NCI-H82 treated with DMSO at 0.1 percent for 48 hours (cell line): ENCODE measurements around the gene FSTL5.
A peak's percentile ranks its signal among the peaks of the same experiment; 100 is the strongest.

Experiments used
- DNase-seq: peaks from one replicate; lab custom pipeline; 2025; ENCODE audit not compliant: unreplicated experiment; lab: John Stamatoyannopoulos, UW

The FSTL5 gene

DNA sequence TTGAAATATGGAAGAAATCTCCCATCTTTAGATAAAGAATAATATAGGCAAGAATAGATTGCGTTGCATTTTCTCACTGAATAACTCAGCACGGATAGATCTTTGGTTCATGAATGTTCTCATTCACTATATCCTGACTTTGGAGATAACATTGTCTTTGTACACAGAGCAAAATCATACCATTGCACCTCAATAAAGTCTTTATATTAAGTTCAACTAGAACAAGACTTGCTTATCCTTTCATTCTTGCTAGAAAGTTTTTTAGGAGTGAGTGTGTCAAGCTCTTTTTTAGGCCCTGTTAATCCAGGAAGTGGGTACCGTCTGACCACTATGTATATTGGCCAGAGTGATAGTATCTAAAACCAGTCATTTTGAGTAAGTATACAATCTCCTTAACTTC is 658.7 kb downstream of the FSTL5 start:
- DNase-seq, result no peak

DNA sequence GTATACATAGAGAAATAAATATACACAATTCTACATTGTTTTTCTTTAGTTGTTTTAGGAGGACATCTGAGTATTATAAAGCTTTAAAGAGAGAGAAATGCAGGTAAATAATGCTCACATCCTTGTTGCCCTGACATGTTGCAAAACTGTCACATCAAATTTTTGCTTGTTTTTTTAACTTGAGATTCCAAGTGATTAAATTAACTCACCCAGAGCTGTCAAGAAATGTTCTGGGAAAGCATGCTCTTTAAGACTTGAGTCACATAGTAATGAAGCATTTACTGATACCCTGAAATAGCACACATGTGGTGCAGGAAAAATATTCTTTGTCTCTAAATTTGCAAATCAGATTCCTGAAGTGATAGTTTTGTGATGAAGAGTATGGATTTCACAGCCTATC is 665.6 kb downstream of the FSTL5 start:
- no peak for DNase-seq

DNA sequence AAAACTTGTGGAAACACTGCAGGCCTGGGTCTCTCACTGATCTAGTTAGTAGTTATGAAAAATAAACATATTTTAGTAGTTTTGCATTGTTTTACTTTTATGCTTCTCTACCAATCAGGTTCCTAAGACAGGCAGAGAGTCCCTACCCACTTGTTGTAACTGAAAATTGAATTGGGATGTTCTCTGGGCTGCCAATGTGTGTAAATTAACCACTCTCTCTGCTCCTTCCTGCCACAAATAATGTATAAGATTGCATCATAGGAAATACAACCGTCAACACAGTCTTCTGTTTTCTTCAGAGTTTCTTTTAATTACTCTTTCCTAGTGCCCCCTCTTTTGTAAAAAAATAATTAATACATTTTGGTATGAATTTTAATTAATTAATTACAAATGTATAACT is 677.3 kb downstream of the FSTL5 start:
- no peak for DNase-seq

DNA sequence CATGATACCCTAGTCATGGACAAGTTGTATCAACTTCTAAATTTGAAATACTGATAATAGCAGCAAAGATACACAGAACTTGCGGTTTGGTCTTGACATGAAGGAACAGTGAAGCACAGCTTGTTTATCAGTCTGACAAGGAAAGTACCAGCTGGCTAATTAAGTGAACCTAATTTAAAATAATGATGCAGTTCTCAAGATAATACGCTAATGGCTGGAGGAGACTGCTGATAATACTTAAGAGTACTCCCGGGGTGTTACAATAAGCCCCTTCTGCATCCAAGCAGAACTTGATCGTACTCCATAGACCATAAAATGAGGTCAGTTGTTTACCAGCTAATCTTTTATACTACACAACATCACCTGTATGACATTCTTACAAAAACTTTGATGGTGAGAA is 697.5 kb downstream of the FSTL5 start:
- peak; percentile 96 for DNase-seq

DNA sequence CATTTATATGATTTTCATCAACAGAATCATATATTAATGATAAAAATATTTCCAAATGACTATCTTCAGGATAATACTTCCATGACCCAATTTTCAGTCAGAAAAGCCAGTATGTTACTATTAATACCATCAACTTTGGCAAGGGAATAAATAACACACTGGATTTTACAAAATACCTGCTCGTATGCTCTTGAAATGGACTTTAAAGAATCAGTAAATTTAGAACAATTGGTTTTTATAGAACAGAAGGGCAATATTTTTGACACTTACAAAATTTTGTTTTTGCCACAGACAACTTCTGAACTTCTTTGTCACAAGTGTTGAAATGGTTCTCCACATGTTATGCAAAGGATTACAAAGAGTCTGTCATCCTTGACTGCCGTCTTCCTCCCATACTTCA is 700.4 kb downstream of the FSTL5 start:
- DNase-seq, result no peak

DNA sequence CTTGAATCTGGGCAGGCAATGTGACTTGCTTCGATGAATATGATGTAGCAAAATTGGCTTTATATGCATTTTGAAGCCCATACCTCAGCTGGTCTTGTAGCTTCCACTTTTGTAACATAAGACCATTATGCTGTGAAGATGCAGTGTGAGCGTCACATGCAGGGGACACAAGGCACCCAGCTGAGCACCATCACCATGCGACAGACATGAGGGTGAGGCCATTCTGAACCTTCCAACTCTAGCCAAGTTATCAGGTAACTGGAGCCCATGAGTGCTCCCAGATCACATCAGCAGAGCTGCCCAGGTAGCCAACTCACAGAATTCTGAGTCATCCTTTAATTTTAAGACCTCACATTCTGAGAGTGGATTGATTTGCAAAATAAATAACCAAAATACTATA is 705.9 kb downstream of the FSTL5 start:
- DNase-seq, result no peak

DNA sequence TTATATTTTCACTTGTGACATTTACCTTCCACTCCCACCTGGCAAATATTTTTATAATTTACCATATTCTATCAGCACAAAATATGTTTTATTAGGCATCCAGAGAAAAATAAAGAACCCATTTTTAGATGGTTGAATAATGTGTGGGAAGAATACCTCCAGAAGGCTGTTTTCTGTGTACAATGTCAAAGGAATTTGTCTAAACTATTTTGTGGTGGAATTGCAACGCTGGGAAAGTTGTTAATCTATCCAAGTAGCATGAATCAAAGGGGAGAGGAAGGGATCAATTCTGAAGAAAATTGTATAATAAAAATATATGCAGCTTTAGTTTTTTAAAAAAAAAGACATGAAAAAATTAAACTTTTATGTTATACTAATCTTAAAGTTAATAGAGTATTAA is 706.5 kb downstream of the FSTL5 start:
- DNase-seq, result no peak

DNA sequence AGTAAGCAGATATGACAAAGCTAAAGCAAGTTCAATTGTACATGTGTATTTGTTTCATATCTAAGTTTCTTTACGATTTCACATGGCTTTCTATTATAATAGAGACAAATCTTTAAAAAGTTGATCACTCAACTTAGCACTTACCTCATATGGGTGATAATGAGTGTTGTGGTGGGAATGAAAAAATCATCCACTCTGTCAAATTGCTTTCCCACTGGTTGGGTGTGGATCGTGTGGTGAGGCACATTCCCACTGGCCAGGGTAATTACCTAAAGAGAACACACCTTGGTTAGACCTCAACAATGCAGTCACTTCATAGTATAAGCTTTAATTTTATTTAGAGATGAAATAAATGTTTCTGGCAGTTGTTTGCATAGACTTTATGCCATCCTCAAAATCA is 708.9 kb downstream of the FSTL5 start:
- DNase-seq, result no peak

DNA sequence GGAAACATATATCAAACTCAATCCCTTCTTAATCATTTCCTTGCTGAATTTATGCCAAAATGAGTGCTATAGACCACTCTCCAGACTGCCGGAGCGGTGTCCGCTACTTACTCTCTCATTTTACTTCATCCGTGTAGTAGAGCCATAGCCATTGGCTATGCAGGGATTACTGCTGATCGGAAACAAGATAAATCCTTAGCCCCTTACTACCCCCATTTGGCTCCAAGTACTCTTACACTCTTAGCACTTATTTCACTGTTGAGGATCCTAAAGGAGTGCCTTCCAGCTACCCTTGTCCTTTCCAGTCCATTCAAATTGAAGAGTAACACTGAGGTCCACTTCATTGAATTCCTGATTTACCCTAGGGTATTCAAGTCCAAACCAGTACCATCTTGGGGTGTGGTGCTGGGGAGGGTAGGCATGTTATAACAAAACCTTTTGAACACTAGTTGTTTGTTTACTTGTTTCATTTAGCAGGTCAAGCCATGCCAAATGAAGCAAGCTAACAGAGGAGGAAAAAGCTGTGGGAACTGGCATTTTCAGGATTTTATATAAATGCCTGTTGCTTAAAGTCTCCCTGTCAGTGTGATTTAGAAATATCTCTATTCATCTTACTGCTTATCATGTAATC is 715.1 kb downstream of the FSTL5 start:
- no peak for DNase-seq

DNA sequence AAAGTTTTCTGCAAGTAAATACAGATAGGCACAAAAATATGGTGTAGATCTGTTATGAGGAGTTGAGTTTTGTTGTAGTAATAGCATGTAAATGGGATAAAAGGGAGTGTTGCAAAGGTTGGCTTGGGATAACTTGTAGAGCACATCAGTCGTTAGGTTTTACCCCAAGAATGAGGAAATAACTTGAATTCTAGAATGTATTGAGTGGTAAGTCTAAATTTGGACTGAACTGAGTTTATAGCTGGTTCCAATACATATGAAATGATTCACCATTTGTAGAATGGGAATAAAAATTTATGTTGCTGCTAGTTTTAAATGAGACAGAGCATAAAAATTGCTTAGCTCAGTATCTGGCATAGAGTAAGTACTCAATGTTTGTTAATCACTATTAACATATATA is 719.2 kb downstream of the FSTL5 start:
- no peak for DNase-seq

DNA sequence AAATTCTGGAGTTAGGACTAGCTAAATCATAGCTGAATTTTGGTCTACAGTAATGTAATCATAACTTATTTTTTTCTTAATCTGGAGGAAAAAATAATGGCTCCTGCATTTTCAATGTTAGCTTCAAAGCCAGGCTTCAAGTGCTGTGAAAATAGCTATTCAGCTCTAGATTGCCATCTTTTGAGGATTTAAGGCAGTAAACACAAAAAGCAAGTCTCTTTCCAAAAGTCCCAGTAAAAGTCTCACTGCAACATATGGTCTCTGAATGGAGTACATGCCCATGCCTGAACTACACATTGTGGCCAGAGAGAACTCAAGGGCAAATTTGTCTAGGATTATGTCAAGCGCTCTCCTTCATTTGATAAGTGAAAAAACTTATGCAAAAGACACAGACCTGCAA is 720.9 kb downstream of the FSTL5 start:
- DNase-seq, result no peak

DNA sequence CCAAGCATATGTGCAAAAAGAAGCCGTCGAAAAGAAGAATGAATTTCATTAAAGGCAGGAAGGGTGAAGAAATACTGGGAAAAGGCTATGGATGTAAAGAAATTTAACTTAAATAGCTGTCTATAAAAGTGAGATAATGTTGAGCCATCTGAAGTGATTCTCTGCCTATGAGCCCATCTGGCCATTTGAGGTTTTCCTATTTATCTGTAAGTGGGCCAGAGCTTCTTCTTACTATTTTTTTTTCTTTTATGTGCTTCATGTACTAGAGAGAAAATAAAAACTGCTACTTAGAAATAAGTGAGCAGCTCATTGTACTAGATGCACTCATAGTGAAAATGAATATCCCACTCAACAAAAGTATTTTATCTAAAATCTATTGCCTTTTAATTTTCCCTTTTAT is 725.7 kb downstream of the FSTL5 start:
- DNase-seq, result no peak

DNA sequence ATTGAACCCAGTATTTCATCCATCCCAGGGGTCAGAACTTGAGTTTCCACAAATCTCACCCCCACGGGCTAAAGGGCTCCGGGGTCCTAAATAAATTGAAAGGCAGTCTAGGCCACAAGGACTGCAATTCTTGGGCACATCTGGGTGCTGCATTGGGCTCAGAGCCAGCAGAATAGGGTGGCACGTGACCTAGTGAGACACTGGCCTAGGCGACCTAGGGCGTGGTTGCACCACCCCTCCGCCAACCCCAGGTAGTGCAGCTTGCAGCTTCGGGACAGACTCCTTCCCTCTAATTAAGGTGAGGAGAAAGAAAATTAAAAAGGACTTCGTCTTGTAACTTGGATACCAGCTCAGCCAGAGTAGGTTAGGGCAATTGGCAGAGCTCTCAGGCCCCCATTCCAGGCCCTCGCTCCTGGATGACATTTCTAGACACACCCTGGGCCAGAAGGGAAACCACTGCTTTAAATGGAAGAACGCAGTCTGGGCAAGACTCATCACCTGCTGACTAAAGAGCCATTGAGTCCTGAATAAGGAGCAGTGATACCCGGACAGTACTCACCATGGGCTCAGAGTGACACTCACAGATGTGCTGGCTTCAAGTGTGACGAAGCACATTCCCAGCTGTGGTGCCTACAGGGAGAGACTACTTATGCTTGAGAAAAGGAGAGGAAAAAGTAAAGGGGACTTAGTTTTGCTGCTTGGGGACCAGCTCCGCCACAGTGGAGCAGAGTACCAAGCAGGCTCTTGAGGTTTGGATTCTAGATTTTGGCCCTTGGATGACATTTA is 735.4 kb downstream of the FSTL5 start:
- no peak for DNase-seq

DNA sequence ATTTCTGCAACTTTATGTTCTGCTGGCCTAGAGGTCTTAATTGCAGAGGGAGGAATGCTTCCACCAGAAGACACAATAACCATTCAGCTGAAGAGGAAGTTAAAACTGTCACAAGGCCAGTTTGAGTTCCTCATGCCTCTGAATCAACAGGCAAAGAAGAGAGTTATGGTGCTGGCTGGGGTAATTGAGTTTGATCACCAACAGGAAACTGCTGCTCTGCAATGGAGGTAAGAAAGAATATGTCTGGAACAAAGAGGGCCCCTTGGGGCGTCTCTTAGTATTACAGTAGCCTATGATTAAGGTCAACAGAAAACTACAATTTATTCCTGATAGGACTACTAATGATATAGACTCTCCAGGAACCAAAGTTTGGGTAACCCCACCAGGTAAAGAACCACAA is 744.0 kb downstream of the FSTL5 start:
- no peak for DNase-seq

DNA sequence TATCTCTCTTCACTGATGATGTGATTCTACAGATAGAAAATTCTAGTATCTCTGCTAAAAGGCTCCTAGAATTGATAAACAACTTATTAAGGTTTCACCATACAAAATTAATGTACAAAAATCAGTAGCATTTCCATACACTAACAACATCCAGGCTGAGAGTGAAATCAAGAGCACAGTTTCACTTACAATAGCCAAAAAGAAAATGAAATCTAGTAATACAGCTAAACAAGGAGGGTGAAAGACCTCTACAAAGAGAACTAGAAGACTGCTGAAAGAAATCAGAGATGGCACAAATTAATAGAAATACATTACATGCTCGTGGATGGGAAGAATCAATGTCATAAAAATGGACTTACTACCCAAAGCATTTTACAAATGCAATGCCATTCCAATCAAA is 751.9 kb downstream of the FSTL5 start:
- DNase-seq, result no peak

DNA sequence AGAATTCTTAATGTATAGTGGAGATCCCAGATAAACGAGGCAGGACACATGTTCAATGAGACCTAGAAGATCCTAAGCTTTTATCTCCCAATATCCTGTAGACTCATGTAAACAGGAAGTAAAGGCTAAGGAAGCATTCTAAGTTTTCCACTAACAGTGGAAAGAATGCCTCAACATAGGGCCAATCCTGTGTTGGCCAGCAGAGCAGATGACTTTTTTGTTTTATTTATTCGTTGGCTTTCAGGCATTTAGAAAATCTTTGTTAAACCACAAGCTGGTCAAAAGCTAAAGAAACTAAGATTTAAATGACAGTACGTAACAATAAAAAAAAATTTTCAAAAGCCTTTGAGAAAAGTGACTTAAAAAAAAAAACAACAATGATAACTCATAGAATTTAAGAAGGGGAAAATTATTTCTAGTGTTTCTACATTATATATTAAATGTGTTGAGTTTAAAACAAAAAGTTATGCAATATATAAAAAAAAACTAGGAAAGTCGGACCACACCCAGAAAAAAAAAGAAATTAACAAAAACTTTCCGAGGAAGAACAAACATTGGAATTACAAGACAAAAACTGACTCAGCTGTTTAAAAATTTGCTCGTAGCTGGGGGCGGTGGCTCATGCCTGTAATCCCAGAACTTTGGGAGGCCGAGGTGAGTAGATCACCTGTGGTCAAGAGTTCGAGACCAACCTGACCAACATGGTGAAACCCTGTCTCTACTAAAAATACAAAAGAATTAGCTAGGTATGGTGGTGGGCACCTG is 759.3 kb downstream of the FSTL5 start:
- DNase-seq, result no peak

DNA sequence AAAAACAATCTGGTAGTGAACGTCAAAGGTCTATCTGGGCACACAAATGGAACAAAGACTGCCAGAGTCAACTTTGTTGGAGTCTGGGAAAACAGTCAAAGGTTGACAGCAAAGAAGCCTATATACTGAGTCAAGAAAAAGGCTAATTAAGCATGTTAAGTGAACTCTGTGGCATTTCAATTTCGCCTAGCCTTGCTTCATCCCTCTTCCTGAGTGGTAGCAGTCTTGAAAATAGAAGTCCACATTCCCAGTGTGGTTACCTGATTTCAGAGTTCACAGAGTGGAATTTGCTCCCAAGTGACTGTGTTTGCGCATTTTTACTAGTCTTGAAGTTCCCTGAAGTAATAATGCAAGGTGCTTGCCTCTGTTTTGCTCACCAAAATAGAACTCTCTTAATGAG is 760.0 kb downstream of the FSTL5 start:
- no peak for DNase-seq

DNA sequence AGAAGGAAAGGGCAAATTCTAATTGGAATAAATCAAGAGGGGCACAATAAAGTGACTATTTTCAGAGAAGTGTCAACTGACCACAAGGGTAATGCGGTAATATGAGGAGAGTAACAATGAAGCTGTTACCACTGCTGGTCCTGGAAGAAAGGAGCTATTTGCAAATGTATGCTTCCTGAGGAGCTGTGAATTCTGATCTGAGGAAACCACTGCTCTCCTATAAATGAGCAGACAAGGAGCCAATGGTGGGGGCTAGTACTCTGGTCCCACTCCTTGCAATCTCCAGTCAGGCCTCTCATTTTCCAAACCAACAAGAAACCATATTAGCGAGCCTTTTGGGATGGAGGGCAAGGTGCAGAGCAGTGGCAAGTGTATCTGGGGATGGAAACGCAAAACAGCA is 770.2 kb downstream of the FSTL5 start:
- no peak for DNase-seq

DNA sequence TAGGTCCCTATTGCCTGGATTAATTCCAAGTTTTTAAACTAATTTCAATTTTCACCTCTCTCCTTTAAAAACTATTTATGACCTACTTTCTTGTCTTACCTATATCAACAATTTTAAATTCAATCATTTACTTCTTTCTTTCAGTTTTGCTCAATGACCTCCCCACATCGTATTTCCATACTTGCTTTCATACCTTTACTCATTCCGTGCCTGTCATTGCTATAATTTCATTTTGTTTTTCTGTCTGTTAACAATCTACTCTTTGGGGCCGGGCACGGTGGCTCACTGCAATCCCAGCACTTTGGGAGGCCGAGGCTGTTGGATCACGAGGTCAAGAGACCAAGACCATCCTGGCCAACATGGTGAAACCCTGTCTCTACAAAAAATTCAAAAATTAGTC is 781.1 kb downstream of the FSTL5 start:
- no peak for DNase-seq

DNA sequence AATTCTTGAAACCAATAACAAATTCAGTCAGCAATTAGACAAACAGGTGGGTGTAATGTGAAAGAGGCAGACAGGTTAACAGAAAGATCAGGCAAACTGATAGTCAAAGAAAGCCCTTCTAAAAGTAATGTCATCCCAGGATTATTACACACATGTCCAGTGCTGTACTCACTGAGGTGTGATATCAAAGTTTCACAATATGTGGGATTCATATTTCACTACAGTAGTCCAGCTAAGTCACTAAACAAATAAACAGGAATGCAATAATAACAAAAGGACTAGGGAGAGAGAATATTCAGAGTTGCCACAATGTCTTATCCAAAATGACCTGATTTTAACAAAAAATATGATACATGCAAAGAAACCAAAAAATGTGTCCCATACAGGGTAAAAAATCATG is 787.5 kb downstream of the FSTL5 start:
- no peak for DNase-seq

DNA sequence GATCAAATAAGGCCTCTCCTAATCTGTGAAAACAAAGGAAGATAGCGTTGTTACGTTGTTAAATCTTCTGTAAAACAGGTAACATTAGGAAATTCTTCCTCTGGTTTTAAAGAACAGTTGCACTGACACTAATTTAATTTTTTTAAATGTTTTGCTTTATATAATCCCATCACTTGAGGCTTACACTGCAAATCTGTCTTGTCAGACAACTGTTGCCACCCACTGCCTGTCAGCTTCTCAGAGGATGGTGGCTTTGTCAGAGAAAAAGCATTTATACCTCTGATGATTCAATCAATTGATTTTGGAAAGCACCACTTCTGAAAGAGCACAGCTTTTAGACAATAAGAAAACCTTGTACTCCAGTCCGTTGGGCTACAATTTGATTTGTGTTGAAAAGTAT is 799.1 kb downstream of the FSTL5 start:
- peak; percentile 21 for DNase-seq

DNA sequence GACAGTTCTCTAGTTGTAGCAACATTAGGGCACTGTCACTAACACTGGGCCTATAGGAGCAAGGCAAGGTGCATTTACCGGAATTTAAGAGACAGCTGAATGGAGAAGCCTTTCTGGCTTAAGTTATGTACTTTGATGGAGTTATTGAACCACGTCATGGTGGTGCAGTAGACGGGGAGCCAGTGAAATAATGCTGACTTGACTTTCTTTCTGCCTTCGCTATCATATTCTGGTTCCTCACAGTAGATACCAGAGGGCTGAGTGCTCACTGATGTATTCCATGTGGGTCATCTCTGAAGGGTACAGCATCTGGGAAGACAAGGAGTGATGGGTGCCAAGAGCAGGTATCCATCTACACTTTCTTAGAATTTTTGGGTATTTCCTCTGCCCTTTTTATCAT is 802.8 kb downstream of the FSTL5 start:
- no peak for DNase-seq
